Kidney capillary endothelial cell (primary cell): Measurements from ENCODE around the gene ALDOB.

ENCODE experiments used
- DNase-seq: peaks from one replicate; pipeline ENCODE4 v3.0.0-alpha.2; 2018; ENCODE audit warnings: low spot score

The ALDOB gene

GRCh38 chr9:101435601-101436079 is at the start of gene ALDOB:
ALDOB (minus strand) TSS chr9:101435774; CDS start chr9:101430887, 4,887 bp downstream.
- no peak for DNase-seq

GRCh38 chr9:101484046-101484445 is 48.5 kb upstream of the ALDOB start:
- no peak for DNase-seq

- peak; percentile 47 for DNase-seq
Observed at GRCh38 chr9:101481261-101481660, 45.7 kb upstream of the ALDOB start.

GRCh38 chr9:101480386-101480785 is 44.8 kb upstream of the ALDOB start:
- no peak for DNase-seq

GRCh38 chr9:101479338-101480030 is 43.9 kb upstream of the ALDOB start:
- no peak for DNase-seq

GRCh38 chr9:101478906-101479305 is 43.3 kb upstream of the ALDOB start:
- DNase-seq = no peak

- no peak for DNase-seq
Observed at GRCh38 chr9:101478444-101478843, 42.9 kb upstream of the ALDOB start.

GRCh38 chr9:101477736-101478135 is 42.2 kb upstream of the ALDOB start:
- DNase-seq = peak; percentile 79

- DNase-seq = no peak
Observed at GRCh38 chr9:101477214-101477613, 41.6 kb upstream of the ALDOB start.

- DNase-seq = no peak
Observed at GRCh38 chr9:101476576-101477208, 41.1 kb upstream of the ALDOB start.

GRCh38 chr9:101472891-101473290 is 37.3 kb upstream of the ALDOB start:
- DNase-seq = no peak

- DNase-seq = no peak
Observed at GRCh38 chr9:101470929-101471328, 35.4 kb upstream of the ALDOB start.

- no peak for DNase-seq
Observed at GRCh38 chr9:101470021-101470420, 34.4 kb upstream of the ALDOB start.

- no peak for DNase-seq
Observed at GRCh38 chr9:101469026-101469425, 33.5 kb upstream of the ALDOB start.

GRCh38 chr9:101468116-101468515 is 32.5 kb upstream of the ALDOB start:
- no peak for DNase-seq

- no peak for DNase-seq
Observed at GRCh38 chr9:101467690-101468089, 32.1 kb upstream of the ALDOB start.

- no peak for DNase-seq
Observed at GRCh38 chr9:101466863-101467262, 31.3 kb upstream of the ALDOB start.

GRCh38 chr9:101465326-101465915 is 29.8 kb upstream of the ALDOB start:
- no peak for DNase-seq

- DNase-seq = no peak
Observed at GRCh38 chr9:101463397-101463796, 27.8 kb upstream of the ALDOB start.

- DNase-seq = no peak
Observed at GRCh38 chr9:101462558-101462957, 27.0 kb upstream of the ALDOB start.

- no peak for DNase-seq
Observed at GRCh38 chr9:101460965-101461364, 25.4 kb upstream of the ALDOB start.

- DNase-seq = peak; percentile 83
Observed at GRCh38 chr9:101458963-101459631, 23.5 kb upstream of the ALDOB start.

GRCh38 chr9:101457003-101457402 is 21.4 kb upstream of the ALDOB start:
- DNase-seq = no peak
